ENCODE data around the gene INSRR.

Gene INSRR

GRCh38 chr1:156845953-156846545, 12.9 kb downstream of the INSRR start:
- TF ChIP-seq TAF1 (IDR thresholded peaks at IDR 0.05; ENCODE audit: low read depth) (no peak), EP300 (IDR thresholded peaks at IDR 0.05; ENCODE audit: borderline replicate concordance) (no peak), EGR1 (IDR thresholded peaks at IDR 0.05) (no peak), CREB1 (IDR thresholded peaks at IDR 0.05; ENCODE audit: low read depth) (no peak), USF1 (IDR thresholded peaks at IDR 0.05) (no peak), NFIC (IDR thresholded peaks at IDR 0.05) (no peak), ZBTB7A (IDR thresholded peaks at IDR 0.05; ENCODE audit: low read depth) (no peak), CEBPB (IDR thresholded peaks at IDR 0.05) (no peak), REST (IDR thresholded peaks at IDR 0.05; ENCODE audit: low read depth) (no peak), FOXM1 (IDR thresholded peaks at IDR 0.05; ENCODE audit: borderline replicate concordance, low read depth) (no peak), TEAD4 (IDR thresholded peaks at IDR 0.05) (no peak), TCF12 (IDR thresholded peaks at IDR 0.05; ENCODE audit: low read depth) (no peak), MAX (IDR thresholded peaks at IDR 0.05) (no peak), RAD21 (IDR thresholded peaks at IDR 0.05; ENCODE audit: low read depth) (no peak), YY1 (IDR thresholded peaks at IDR 0.05; ENCODE audit: low read depth) (no peak)

- TF ChIP-seq MAX (IDR thresholded peaks at IDR 0.05) (no peak), RAD21 (IDR thresholded peaks at IDR 0.05; ENCODE audit: low read depth) (no peak), ZBTB7A (IDR thresholded peaks at IDR 0.05; ENCODE audit: low read depth) (no peak), TEAD4 (IDR thresholded peaks at IDR 0.05) (no peak), CEBPB (IDR thresholded peaks at IDR 0.05) (no peak), EP300 (IDR thresholded peaks at IDR 0.05; ENCODE audit: borderline replicate concordance) (no peak), REST (IDR thresholded peaks at IDR 0.05; ENCODE audit: low read depth) (no peak), EGR1 (IDR thresholded peaks at IDR 0.05) (no peak), FOXM1 (IDR thresholded peaks at IDR 0.05; ENCODE audit: borderline replicate concordance, low read depth) (no peak), YY1 (IDR thresholded peaks at IDR 0.05; ENCODE audit: low read depth) (no peak), USF1 (IDR thresholded peaks at IDR 0.05) (no peak), NFIC (IDR thresholded peaks at IDR 0.05) (no peak), TAF1 (IDR thresholded peaks at IDR 0.05; ENCODE audit: low read depth) (no peak), CREB1 (IDR thresholded peaks at IDR 0.05; ENCODE audit: low read depth) (no peak), TCF12 (IDR thresholded peaks at IDR 0.05; ENCODE audit: low read depth) (no peak)
Observed at GRCh38 chr1:156845055-156845952, 13.6 kb downstream of the INSRR start.

- TF ChIP-seq RAD21 (IDR thresholded peaks at IDR 0.05; ENCODE audit: low read depth) (no peak), CREB1 (IDR thresholded peaks at IDR 0.05; ENCODE audit: low read depth) (no peak), FOXM1 (IDR thresholded peaks at IDR 0.05; ENCODE audit: borderline replicate concordance, low read depth) (no peak), TEAD4 (IDR thresholded peaks at IDR 0.05) (no peak), TCF12 (IDR thresholded peaks at IDR 0.05; ENCODE audit: low read depth) (no peak)
Observed at GRCh38 chr1:156844638-156845037, 14.3 kb downstream of the INSRR start.

- TF ChIP-seq TEAD4 (IDR thresholded peaks at IDR 0.05) (no peak), NFIC (IDR thresholded peaks at IDR 0.05) (no peak), MAX (IDR thresholded peaks at IDR 0.05) (no peak), ZBTB7A (IDR thresholded peaks at IDR 0.05; ENCODE audit: low read depth) (no peak), CEBPB (IDR thresholded peaks at IDR 0.05) (no peak), EGR1 (IDR thresholded peaks at IDR 0.05) (no peak)
Observed at GRCh38 chr1:156844102-156844501, 14.8 kb downstream of the INSRR start.

- TF ChIP-seq ZBTB7A (IDR thresholded peaks at IDR 0.05; ENCODE audit: low read depth), result no peak
Observed at GRCh38 chr1:156842618-156843300, 16.2 kb downstream of the INSRR start.
